HEK293 (cell line): ENCODE results near the gene GALE.
A peak's percentile ranks its signal among the peaks of the same experiment; 100 is the strongest.

Experiments used
- CTCF ChIA-PET: fragments of 350-600 bp; formaldehyde crosslinking; extraction: SDS; loops from one replicate; lab custom pipeline; 2021; ENCODE audit warnings: antibody characterized with exemption; lab: Yijun Ruan, JAX
- POLR2A ChIA-PET: fragments of 300-600 bp; formaldehyde crosslinking; extraction: SDS; loops from one replicate; lab custom pipeline; 2020; ENCODE audit warnings: antibody characterized with exemption, inconsistent platforms; lab: Yijun Ruan, JAX
- H3K27ac ChIP-seq: fragments of 200-500 bp; sonication (Bioruptor generic); 2 replicates; pipeline ENCODE4 v1.5.1; 2014; ENCODE audit warnings: low read depth, low read length, control low read depth, inconsistent platforms; ENCODE audit errors: extremely low read depth
- H3K36me3 ChIP-seq, 2 experiments: fragments of 200-500 bp in 1 of 2; sonication (Bioruptor generic) in 1 of 2; 1 replicate in 1 of 2; 2 replicates in 1 of 2; pipeline ENCODE4 v1.5.1; 2014 to 2017; ENCODE audit warnings: inconsistent platforms in 2 of 2, low read length in 2 of 2; ENCODE audit not compliant: control insufficient read depth in 2 of 2, insufficient read depth in 1 of 2
- H3K4me1 ChIP-seq: fragments of 200-500 bp; sonication (Bioruptor generic); 2 replicates; pipeline ENCODE4 v1.5.1; 2014; ENCODE audit warnings: mild to moderate bottlenecking, low read length, inconsistent platforms; ENCODE audit not compliant: control insufficient read depth, insufficient read depth
- H3K4me3 ChIP-seq: 2 replicates; pipeline ENCODE4 v1.5.1; 2011; ENCODE audit warnings: low read depth, mild to moderate bottlenecking, control low read depth, low read length, moderate library complexity
- H3K9me3 ChIP-seq: fragments of 200-500 bp; sonication (Bioruptor generic); 2 replicates; pipeline ENCODE4 v1.5.1; 2014; ENCODE audit warnings: low read depth, low read length, inconsistent platforms; ENCODE audit not compliant: control insufficient read depth, insufficient read depth
- BCL11A ChIP-seq: fragments of 450-650 bp; formaldehyde crosslinking; IDR thresholded peaks from 2 replicates; pipeline ENCODE4 v1.5.1; 2016; ENCODE audit warnings: low read depth, missing biosample characterization, missing genetic modification characterization
- ELK4 ChIP-seq: IDR thresholded peaks from 2 replicates; pipeline ENCODE4 v1.6.1; 2011; ENCODE audit warnings: mild to moderate bottlenecking, low read depth, low read length, borderline replicate concordance
- GLIS2 ChIP-seq: fragments of 450-650 bp; formaldehyde crosslinking; IDR thresholded peaks from 2 replicates; pipeline ENCODE4 v1.5.1; 2016; ENCODE audit warnings: missing biosample characterization, missing genetic modification characterization
- HOXA7 ChIP-seq: sonication (generic); formaldehyde crosslinking; IDR thresholded peaks from 2 replicates; pipeline ENCODE4 v1.8.1; 2022; ENCODE audit warnings: missing genetic modification reagents, borderline replicate concordance
- KLF9 ChIP-seq: fragments of 450-650 bp; formaldehyde crosslinking; IDR thresholded peaks from 2 replicates; pipeline ENCODE4 v1.5.1; 2016; ENCODE audit warnings: missing biosample characterization, missing genetic modification characterization, low read depth
- PATZ1 ChIP-seq: fragments of 450-650 bp; formaldehyde crosslinking; IDR thresholded peaks from 2 replicates; pipeline ENCODE4 v1.5.1; 2016; ENCODE audit warnings: missing biosample characterization, missing genetic modification characterization
- PBX3 ChIP-seq: sonication (generic); formaldehyde crosslinking; IDR thresholded peaks from 2 replicates; pipeline ENCODE4 v1.8.1; 2022; ENCODE audit warnings: mild to moderate bottlenecking, moderate library complexity, missing genetic modification reagents
- PRDM1 ChIP-seq: fragments of 450-650 bp; formaldehyde crosslinking; IDR thresholded peaks from 2 replicates; pipeline ENCODE4; 2016; ENCODE audit warnings: missing biosample characterization, missing genetic modification characterization
- TCF7L2 ChIP-seq: IDR thresholded peaks from 2 replicates; pipeline ENCODE4 v1.6.1; 2011; ENCODE audit warnings: low read depth, mild to moderate bottlenecking, inconsistent platforms, low read length, moderate library complexity, borderline replicate concordance
- ZFHX2 ChIP-seq: fragments of 450-650 bp; formaldehyde crosslinking; conservative IDR thresholded peaks from 2 replicates; pipeline ENCODE4 v1.5.1; 2016; ENCODE audit warnings: missing biosample characterization, missing genetic modification characterization
- ZFP37 ChIP-seq: fragments of 450-650 bp; formaldehyde crosslinking; IDR thresholded peaks from 2 replicates; pipeline ENCODE4 v1.5.1; 2016; ENCODE audit warnings: missing biosample characterization, missing genetic modification characterization
- ZNF175 ChIP-seq: fragments of 450-650 bp; formaldehyde crosslinking; IDR thresholded peaks from 2 replicates; pipeline ENCODE4 v1.5.1; 2016; ENCODE audit warnings: missing biosample characterization, missing genetic modification characterization
- ZNF2 ChIP-seq: fragments of 450-650 bp; formaldehyde crosslinking; IDR thresholded peaks from 2 replicates; pipeline ENCODE4 v1.5.1; 2016; ENCODE audit warnings: missing biosample characterization, missing genetic modification characterization
- ZNF24 ChIP-seq: fragments of 450-650 bp; formaldehyde crosslinking; IDR thresholded peaks from 2 replicates; pipeline ENCODE4 v1.5.1; 2016; ENCODE audit warnings: missing biosample characterization, missing genetic modification characterization
- ZNF654 ChIP-seq: fragments of 450-650 bp; formaldehyde crosslinking; IDR thresholded peaks from 2 replicates; pipeline ENCODE4 v1.5.1; 2016; ENCODE audit warnings: low read depth, missing biosample characterization, missing genetic modification characterization
- ZNF707 ChIP-seq: fragments of 450-650 bp; formaldehyde crosslinking; IDR thresholded peaks from 2 replicates; pipeline ENCODE4 v1.5.1; 2016; ENCODE audit warnings: missing biosample characterization, missing genetic modification characterization
- ZNF830 ChIP-seq: fragments of 450-650 bp; IDR thresholded peaks from 2 replicates; pipeline ENCODE4 v1.5.0; 2018; ENCODE audit warnings: missing biosample characterization, missing genetic modification characterization, low read depth, mild to moderate bottlenecking, moderate library complexity
- ZSCAN23 ChIP-seq: fragments of 450-650 bp; formaldehyde crosslinking; IDR thresholded peaks from 2 replicates; pipeline ENCODE4 v1.5.1; 2016; ENCODE audit warnings: missing biosample characterization, missing genetic modification characterization
- TF ChIP-seq, protein P1 (sequence below): fragments of 450-650 bp; formaldehyde crosslinking; IDR thresholded peaks from 2 replicates; pipeline ENCODE4 v1.5.1; 2016; ENCODE audit warnings: missing biosample characterization, missing genetic modification characterization
- TF ChIP-seq, protein P2 (sequence below): fragments of 450-650 bp; formaldehyde crosslinking; IDR thresholded peaks from 2 replicates; pipeline ENCODE4 v1.5.1; 2016; ENCODE audit warnings: missing biosample characterization, missing genetic modification characterization

Gene GALE

GRCh38 chr1:23752909-23753308 is 47.6 kb downstream of the GALE start (continued):
- TF ChIP-seq ZNF707 (tag by site-specific recombination) (no peak), GLIS2 (tag by site-specific recombination) (no peak), ZFP37 (tag by site-specific recombination) (no peak), ZFHX2 (tag by site-specific recombination) (no peak)
- TF ChIP-seq, all 188 proteins: peak for 0

GRCh38 chr1:23751815-23752200 is 48.7 kb downstream of the GALE start:
- Histone ChIP-seq H3K4me3 (no peak overlapping the region), H3K4me1 (no peaks in the 10 kb centered on the region), H3K27ac (no peak overlapping the region), H3K36me3 (peaks cover 49 to 98% of the 10 kb centered on the region in 2 experiments), H3K9me3 (no peaks in the 10 kb centered on the region)
- no peak for TF ChIP-seq PATZ1 (tag by site-specific recombination)
- TF ChIP-seq ZNF830: no peak
- TF ChIP-seq ZNF654: no peak
- ChIA-PET CTCF (interaction anchor here (0.6 to 1.8 kb wide), 11 partner anchors 10 to 165 kb away, joined by 3 to 6 read pairs (median 3); no protein-coding TSS in a partner anchor), POLR2A (no interaction called here)

- Histone ChIP-seq H3K9me3 (no peaks in the 10 kb centered on the region), H3K4me1 (no peaks in the 10 kb centered on the region), H3K36me3 (peaks cover 49 to 98% of the 10 kb centered on the region in 2 experiments), H3K4me3 (no peak overlapping the region), H3K27ac (peak overlapping the region; percentile 39; the same call in 1 of the 2 replicates)
- ChIA-PET POLR2A (no interaction called here), CTCF (interaction anchor here (0.6 to 1.8 kb wide), 9 partner anchors 10 to 206 kb away, joined by 3 to 6 read pairs (median 3); no protein-coding TSS in a partner anchor)
- TF ChIP-seq ZFP37 (tag by site-specific recombination) (no peak), HOXA7 (CRISPR knock-in tag) (no peak), BCL11A (no peak), KLF9 (tag by site-specific recombination) (no peak), TCF7L2 (no peak), ZSCAN23 (tag by site-specific recombination) (no peak), PRDM1 (tag by site-specific recombination) (0 out of 2 replicates have a peak, but pooled peaks have one; percentile 17), ZNF2 (tag by site-specific recombination) (peak; percentile 85), ZNF24 (tag by site-specific recombination) (no peak), GLIS2 (tag by site-specific recombination) (no peak), ELK4 (no peak), PBX3 (CRISPR knock-in tag) (no peak), ZNF175 (tag by site-specific recombination) (no peak)
- TF ChIP-seq, protein P1, sequence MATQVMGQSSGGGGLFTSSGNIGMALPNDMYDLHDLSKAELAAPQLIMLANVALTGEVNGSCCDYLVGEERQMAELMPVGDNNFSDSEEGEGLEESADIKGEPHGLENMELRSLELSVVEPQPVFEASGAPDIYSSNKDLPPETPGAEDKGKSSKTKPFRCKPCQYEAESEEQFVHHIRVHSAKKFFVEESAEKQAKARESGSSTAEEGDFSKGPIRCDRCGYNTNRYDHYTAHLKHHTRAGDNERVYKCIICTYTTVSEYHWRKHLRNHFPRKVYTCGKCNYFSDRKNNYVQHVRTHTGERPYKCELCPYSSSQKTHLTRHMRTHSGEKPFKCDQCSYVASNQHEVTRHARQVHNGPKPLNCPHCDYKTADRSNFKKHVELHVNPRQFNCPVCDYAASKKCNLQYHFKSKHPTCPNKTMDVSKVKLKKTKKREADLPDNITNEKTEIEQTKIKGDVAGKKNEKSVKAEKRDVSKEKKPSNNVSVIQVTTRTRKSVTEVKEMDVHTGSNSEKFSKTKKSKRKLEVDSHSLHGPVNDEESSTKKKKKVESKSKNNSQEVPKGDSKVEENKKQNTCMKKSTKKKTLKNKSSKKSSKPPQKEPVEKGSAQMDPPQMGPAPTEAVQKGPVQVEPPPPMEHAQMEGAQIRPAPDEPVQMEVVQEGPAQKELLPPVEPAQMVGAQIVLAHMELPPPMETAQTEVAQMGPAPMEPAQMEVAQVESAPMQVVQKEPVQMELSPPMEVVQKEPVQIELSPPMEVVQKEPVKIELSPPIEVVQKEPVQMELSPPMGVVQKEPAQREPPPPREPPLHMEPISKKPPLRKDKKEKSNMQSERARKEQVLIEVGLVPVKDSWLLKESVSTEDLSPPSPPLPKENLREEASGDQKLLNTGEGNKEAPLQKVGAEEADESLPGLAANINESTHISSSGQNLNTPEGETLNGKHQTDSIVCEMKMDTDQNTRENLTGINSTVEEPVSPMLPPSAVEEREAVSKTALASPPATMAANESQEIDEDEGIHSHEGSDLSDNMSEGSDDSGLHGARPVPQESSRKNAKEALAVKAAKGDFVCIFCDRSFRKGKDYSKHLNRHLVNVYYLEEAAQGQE (tag by site-specific recombination): no peak
- TF ChIP-seq, protein P2, sequence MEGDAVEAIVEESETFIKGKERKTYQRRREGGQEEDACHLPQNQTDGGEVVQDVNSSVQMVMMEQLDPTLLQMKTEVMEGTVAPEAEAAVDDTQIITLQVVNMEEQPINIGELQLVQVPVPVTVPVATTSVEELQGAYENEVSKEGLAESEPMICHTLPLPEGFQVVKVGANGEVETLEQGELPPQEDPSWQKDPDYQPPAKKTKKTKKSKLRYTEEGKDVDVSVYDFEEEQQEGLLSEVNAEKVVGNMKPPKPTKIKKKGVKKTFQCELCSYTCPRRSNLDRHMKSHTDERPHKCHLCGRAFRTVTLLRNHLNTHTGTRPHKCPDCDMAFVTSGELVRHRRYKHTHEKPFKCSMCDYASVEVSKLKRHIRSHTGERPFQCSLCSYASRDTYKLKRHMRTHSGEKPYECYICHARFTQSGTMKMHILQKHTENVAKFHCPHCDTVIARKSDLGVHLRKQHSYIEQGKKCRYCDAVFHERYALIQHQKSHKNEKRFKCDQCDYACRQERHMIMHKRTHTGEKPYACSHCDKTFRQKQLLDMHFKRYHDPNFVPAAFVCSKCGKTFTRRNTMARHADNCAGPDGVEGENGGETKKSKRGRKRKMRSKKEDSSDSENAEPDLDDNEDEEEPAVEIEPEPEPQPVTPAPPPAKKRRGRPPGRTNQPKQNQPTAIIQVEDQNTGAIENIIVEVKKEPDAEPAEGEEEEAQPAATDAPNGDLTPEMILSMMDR (tag by site-specific recombination): peak; percentile 61; the same call in 1 of the 2 replicates
Measured at GRCh38 chr1:23751050-23751814, 49.3 kb downstream of the GALE start.
